GM18511 (cell line): Measurements from ENCODE around the gene C19orf73.

Experiments used
- ATAC-seq: cut with Tn5 transposase; IDR thresholded peaks from one replicate; pipeline ENCODE4 v1.9.1; 2021; ENCODE audit warnings: mild to moderate bottlenecking, moderate library complexity; ENCODE audit not compliant: unreplicated experiment

The C19orf73 gene

DNA sequence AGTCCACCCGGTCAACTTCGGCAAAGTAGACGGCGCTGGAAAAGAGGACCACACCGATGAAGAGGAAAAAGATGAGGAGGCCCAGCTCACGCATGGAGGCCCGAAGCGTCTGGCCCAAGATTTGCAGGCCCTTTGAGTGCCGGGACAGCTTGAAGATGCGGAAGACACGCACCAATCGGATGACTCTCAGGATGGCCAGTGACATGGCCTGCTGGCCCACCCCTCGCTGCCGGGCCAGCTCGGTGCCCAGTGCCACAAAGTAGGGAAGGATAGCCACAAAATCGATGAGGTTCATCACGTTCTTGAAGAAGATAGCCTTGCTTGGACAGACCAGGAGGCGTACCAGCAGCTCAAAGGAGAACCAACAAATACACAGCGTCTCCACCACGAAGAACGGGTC is 48.5 kb downstream of the C19orf73 start:
- ATAC-seq = no peak

DNA sequence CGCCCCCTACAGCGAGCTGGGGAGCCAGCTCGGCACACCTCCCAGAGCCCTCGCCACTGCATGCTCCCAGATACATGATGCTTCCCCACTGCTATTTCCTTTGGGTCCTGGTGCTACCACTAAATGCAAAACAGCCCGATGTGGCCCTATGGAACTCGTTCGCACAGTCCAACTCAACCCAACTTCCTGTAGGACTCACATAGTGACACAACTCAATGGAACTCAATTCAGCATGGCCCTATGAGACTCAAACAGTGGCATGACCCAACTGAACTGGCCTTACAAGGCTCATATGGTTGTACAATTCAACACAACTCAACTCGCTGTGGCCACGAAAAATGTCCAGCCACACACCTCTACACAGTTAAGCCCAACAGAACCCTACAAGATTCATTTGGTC is 49.9 kb downstream of the C19orf73 start:
- no peak for ATAC-seq
